Esophagus squamous epithelium (tissue), 4 donors: ENCODE results near the gene PTPRJ.

Source experiments
- POLR2A ChIP-seq, 4 donors: fragments of 450-650 bp; IDR thresholded peaks; one replicate each; pipeline ENCODE4 v1.6.1; 2017; ENCODE audit warnings: antibody characterized with exemption in 4 of 4, mild to moderate bottlenecking in 4 of 4, moderate library complexity in 3 of 4
- TF ChIP-seq, protein P1 (sequence below), 6 experiments: fragments of 450-650 bp in 4 of 6; fragments of 200-600 bp in 2 of 6; sonication (generic) in 2 of 6; IDR thresholded peaks; one replicate each; pipeline ENCODE4 v1.5.1; 2016 to 2019; ENCODE audit warnings: antibody characterized with exemption in 6 of 6, mild to moderate bottlenecking in 4 of 6, moderate library complexity in 4 of 6

DNA sequence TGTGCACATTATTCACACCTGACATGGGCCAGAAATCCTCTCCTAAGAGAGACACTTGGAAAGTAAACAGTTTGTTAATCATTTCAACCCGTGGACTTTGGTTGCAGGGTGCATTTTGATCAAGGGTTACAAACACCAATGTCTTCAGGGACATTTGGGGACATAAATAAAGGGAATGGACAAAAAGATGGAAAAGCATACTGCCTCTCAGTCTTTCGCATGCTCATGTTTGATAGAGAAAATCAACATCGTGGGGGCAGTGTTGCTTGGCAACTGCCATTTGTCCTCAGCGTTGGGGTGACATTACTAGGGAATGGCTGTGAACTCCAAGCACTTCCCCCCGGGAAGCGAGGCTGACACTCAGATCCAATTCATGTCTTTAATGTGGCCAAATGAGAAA is 121.6 kb downstream of the PTPRJ start:
- TF ChIP-seq, protein P1, sequence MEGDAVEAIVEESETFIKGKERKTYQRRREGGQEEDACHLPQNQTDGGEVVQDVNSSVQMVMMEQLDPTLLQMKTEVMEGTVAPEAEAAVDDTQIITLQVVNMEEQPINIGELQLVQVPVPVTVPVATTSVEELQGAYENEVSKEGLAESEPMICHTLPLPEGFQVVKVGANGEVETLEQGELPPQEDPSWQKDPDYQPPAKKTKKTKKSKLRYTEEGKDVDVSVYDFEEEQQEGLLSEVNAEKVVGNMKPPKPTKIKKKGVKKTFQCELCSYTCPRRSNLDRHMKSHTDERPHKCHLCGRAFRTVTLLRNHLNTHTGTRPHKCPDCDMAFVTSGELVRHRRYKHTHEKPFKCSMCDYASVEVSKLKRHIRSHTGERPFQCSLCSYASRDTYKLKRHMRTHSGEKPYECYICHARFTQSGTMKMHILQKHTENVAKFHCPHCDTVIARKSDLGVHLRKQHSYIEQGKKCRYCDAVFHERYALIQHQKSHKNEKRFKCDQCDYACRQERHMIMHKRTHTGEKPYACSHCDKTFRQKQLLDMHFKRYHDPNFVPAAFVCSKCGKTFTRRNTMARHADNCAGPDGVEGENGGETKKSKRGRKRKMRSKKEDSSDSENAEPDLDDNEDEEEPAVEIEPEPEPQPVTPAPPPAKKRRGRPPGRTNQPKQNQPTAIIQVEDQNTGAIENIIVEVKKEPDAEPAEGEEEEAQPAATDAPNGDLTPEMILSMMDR (IDR thresholded peaks at IDR 0.05) = no peak
- no peak for TF ChIP-seq POLR2A (IDR thresholded peaks at IDR 0.05)
